ENCODE results near the gene APEH. TPM values are rescaled to one million over a fixed set of nuclear protein-coding genes. Genes with fewer than 3 reads are reported as not detected.

Gene APEH
- total RNA-seq, 1 donor from 2014 or later = 141 TPM

DNA sequence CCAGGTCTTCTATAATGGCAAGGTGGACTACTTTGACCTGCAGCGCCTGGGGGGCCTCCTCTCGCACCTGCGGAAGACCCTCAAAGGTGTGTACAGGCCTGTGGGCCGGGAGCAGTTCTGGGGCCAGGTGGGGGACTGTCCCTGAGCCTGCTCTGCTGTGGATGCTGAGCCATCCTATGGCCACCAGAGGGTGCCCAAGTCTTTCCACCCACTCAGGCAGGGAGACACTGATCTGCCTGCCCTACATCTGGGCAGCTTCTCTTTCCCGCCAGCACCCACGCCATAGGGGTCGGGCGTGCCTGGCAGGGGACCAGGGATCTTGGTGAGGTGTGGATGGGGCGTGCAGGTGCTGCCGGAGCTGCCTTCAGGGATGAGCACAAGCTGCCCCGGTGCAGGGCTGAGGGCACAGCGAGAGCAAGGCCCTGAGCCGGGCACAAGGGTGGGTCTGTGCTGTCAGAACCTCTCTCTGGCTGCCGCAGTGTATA lies 29.3 kb downstream of the APEH start:
- DNase-seq (ENCODE audit: low read depth) = no peak
- no peak overlapping the region for H3K4me3 ChIP-seq (ENCODE audit: low read depth, low read length)
- TF ChIP-seq, protein P1, sequence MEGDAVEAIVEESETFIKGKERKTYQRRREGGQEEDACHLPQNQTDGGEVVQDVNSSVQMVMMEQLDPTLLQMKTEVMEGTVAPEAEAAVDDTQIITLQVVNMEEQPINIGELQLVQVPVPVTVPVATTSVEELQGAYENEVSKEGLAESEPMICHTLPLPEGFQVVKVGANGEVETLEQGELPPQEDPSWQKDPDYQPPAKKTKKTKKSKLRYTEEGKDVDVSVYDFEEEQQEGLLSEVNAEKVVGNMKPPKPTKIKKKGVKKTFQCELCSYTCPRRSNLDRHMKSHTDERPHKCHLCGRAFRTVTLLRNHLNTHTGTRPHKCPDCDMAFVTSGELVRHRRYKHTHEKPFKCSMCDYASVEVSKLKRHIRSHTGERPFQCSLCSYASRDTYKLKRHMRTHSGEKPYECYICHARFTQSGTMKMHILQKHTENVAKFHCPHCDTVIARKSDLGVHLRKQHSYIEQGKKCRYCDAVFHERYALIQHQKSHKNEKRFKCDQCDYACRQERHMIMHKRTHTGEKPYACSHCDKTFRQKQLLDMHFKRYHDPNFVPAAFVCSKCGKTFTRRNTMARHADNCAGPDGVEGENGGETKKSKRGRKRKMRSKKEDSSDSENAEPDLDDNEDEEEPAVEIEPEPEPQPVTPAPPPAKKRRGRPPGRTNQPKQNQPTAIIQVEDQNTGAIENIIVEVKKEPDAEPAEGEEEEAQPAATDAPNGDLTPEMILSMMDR (IDR thresholded peaks at IDR 0.05; ENCODE audit: insufficient read depth, low read length, poor library complexity, severe bottlenecking) = peak; percentile 87
- no peaks in the 10 kb centered on the region for H3K27me3 ChIP-seq (ENCODE audit: control insufficient read depth, insufficient read depth, low read length)
- H3K36me3 ChIP-seq (ENCODE audit: control insufficient read depth, insufficient read depth, low read length) = peaks cover 3% of the 10 kb centered on the region

DNA sequence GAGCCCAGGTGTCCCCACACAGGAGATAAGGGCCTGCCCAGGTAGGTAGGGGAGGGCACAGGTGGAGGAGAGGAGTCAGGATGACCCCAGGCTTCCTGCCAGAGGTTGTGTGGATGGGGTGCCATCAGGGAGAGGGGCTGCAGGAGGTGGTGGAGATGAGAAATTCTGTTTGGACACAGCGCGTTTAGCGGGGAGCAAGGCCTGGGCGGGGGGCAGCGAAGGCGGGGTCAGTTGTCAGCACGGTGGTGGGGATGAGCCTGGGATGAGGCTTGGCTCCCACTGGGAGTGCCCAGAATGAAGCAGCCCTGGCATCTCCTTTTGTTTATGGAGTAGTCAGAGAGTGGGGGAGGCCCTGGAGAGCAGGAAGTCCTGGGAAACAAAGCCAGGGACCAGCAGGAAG lies 29.8 kb downstream of the APEH start:
- TF ChIP-seq, protein P1 (IDR thresholded peaks at IDR 0.05; ENCODE audit: insufficient read depth, low read length, poor library complexity, severe bottlenecking) = no peak
- Histone ChIP-seq H3K36me3 (ENCODE audit: control insufficient read depth, insufficient read depth, low read length) (peaks cover 3% of the 10 kb centered on the region), H3K4me3 (ENCODE audit: low read depth, low read length) (no peak overlapping the region), H3K27me3 (ENCODE audit: control insufficient read depth, insufficient read depth, low read length) (no peaks in the 10 kb centered on the region)
- DNase-seq (ENCODE audit: low read depth) = no peak

DNA sequence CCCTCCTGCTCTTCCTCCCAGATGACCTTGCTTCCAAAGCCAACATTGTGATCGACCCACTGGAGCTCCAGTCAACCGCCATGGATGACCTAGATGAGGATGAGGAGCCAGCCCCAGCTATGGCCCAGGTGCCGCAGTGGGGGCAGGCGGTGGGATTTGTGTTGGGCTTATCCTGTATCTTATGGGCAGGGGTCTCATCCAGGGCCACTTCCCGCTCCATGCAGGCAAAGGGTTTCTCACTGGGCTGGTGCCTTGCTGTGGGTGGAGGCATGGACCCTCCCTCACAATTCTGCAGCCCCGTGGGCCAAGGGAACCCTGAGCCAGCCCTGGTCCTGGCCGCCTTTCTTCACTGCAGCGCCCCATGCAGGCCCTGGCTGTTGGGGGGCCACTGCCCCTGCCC lies 30.5 kb downstream of the APEH start:
- DNase-seq (ENCODE audit: low read depth) = no peak
- Histone ChIP-seq H3K4me3 (ENCODE audit: low read depth, low read length) (no peak overlapping the region), H3K36me3 (ENCODE audit: control insufficient read depth, insufficient read depth, low read length) (peaks cover 3% of the 10 kb centered on the region), H3K27me3 (ENCODE audit: control insufficient read depth, insufficient read depth, low read length) (no peaks in the 10 kb centered on the region)
- TF ChIP-seq, protein P1 (IDR thresholded peaks at IDR 0.05; ENCODE audit: insufficient read depth, low read length, poor library complexity, severe bottlenecking) = no peak

DNA sequence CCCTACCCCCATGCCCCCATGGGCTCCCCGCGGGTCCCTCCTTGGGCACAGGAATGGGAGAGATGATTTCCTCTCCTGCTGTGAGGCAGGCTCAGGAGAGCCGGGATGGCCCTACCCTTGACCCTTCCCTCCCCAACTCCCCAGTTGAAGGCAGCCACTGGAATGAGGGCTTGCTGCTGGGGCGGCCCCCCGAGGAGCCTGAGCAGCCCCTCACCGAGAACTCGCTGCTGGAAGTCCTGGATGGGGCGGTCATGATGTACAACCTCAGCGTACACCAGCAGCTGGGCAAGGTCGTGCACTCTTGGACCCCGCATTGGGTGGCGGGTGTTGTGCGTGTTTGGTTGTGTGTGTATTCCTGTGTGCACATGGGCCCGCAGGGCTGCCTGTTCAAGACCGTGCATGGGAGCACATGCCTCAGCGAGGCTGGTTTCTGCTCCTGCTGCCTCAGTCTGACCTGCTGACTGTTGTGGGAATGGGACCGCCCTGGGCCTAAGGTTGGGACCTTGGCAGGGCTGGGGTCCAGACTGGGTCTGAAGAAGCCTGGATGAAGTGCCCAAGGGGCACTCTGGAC lies 31.3 kb downstream of the APEH start:
- TF ChIP-seq, protein P1 (IDR thresholded peaks at IDR 0.05; ENCODE audit: insufficient read depth, low read length, poor library complexity, severe bottlenecking) = no peak
- Histone ChIP-seq H3K36me3 (ENCODE audit: control insufficient read depth, insufficient read depth, low read length) (peaks cover 3% of the 10 kb centered on the region), H3K4me3 (ENCODE audit: low read depth, low read length) (no peak overlapping the region), H3K27me3 (ENCODE audit: control insufficient read depth, insufficient read depth, low read length) (no peaks in the 10 kb centered on the region)
- no peak for DNase-seq (ENCODE audit: low read depth)

DNA sequence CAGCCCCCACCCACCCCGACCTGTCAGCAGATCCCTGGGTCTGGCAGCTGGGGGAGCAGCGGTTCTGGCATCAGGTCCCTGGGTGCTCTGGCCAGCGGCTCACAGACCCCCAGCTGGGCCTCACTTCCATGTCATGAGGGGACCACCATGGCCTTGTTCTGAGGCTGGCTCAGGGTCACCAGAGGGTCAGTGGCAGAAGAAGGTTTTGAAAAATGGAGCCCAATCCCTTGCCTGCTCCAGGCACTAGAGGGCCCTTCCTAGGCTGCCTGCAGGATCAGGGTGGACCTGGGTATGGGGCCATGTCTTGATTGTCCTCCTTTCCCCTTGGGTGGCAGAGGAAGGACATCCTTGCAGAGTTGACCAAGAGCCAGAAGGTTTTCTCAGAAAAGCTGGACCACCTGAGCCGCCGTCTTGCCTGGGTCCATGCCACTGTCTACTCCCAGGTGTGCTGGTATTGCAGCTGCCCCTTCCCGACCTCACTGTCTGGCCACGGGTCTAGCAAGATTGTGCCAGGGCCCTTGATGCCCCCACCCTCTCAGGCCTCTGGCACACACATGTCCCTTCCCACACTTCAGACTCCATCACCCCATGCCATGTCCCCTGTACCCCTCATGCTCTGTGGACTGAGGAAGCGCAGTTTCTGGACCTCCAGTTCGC lies 32.4 kb downstream of the APEH start:
- DNase-seq (ENCODE audit: low read depth) = no peak
- TF ChIP-seq, protein P1 (IDR thresholded peaks at IDR 0.05; ENCODE audit: insufficient read depth, low read length, poor library complexity, severe bottlenecking) = no peak
- Histone ChIP-seq H3K4me3 (ENCODE audit: low read depth, low read length) (no peak overlapping the region), H3K27me3 (ENCODE audit: control insufficient read depth, insufficient read depth, low read length) (no peaks in the 10 kb centered on the region), H3K36me3 (ENCODE audit: control insufficient read depth, insufficient read depth, low read length) (peaks cover 3% of the 10 kb centered on the region)

DNA sequence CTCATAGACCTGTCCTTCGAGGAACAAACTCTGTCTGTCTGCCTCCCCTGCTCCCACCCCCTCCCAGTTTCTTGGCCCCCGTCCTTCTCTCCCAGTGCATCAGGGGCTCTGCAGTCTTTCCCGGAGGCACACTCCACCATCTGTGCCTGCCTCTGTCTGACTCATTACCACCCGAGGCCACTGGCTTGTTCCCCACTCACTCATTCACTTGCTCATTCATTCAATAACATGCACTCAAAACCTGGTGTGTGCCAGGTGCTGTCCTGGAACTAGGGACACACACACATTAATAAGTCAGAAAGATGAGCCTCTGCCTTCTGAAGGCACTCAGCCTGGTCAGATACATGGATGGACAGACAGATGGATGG lies 32.9 kb downstream of the APEH start:
- Histone ChIP-seq H3K27me3 (ENCODE audit: control insufficient read depth, insufficient read depth, low read length) (no peaks in the 10 kb centered on the region), H3K4me3 (ENCODE audit: low read depth, low read length) (no peak overlapping the region), H3K36me3 (ENCODE audit: control insufficient read depth, insufficient read depth, low read length) (peaks cover 3% of the 10 kb centered on the region)
- TF ChIP-seq, protein P1 (IDR thresholded peaks at IDR 0.05; ENCODE audit: insufficient read depth, low read length, poor library complexity, severe bottlenecking) = no peak
- DNase-seq (ENCODE audit: low read depth) = no peak
